GM23248 (cell line): ENCODE data around the gene PDCL3. TPM values are rescaled to one million over a fixed set of nuclear protein-coding genes. Genes with fewer than 3 reads are reported as not detected.

Experiments used
- DNase-seq: peaks from one replicate; pipeline ENCODE4 v3.0.0-alpha.2; 2015
- H2AFZ ChIP-seq: fragments of 200-600 bp; sonication (generic); 2 replicates; pipeline ENCODE4 v1.6.1; 2016; ENCODE audit warnings: antibody characterized with exemption
- H3F3A ChIP-seq: fragments of 200-600 bp; sonication (generic); 2 replicates; pipeline ENCODE4 v1.6.1; 2016; ENCODE audit warnings: mild to moderate bottlenecking, antibody characterized with exemption, mixed run types; ENCODE audit not compliant: insufficient read depth
- H3K27ac ChIP-seq: fragments of 200-600 bp; sonication (generic); 2 replicates; pipeline ENCODE4 v1.5.1; 2016; ENCODE audit warnings: mild to moderate bottlenecking
- H3K27me3 ChIP-seq: fragments of 200-600 bp; sonication (generic); replicated peaks from 2 replicates; pipeline ENCODE4 v1.6.1; 2016; ENCODE audit warnings: mild to moderate bottlenecking; ENCODE audit not compliant: insufficient read depth
- H3K36me3 ChIP-seq: fragments of 200-600 bp; sonication (generic); 2 replicates; pipeline ENCODE4 v1.6.1; 2016; ENCODE audit warnings: low read depth, mild to moderate bottlenecking
- H3K4me1 ChIP-seq: fragments of 200-600 bp; sonication (generic); 2 replicates; pipeline ENCODE4 v1.6.1; 2016; ENCODE audit warnings: mild to moderate bottlenecking; ENCODE audit not compliant: insufficient read depth
- H3K4me2 ChIP-seq: fragments of 200-600 bp; sonication (generic); one replicate; pipeline ENCODE4 v1.6.1; 2016; ENCODE audit warnings: mild to moderate bottlenecking; ENCODE audit not compliant: unreplicated experiment
- H3K4me3 ChIP-seq: fragments of 200-600 bp; sonication (generic); 2 replicates; pipeline ENCODE4 v1.5.1; 2016; ENCODE audit warnings: mild to moderate bottlenecking
- H3K79me2 ChIP-seq: fragments of 200-600 bp; sonication (generic); 2 replicates; pipeline ENCODE4 v1.6.1; 2016; ENCODE audit warnings: mild to moderate bottlenecking; ENCODE audit not compliant: insufficient read depth
- H3K9ac ChIP-seq: fragments of 200-600 bp; sonication (generic); 2 replicates; pipeline ENCODE4 v1.6.1; 2016; ENCODE audit warnings: mild to moderate bottlenecking
- H3K9me2 ChIP-seq: fragments of 200-600 bp; sonication (generic); 2 replicates; pipeline ENCODE4 v1.6.1; 2016; ENCODE audit warnings: mixed run types, mild to moderate bottlenecking, moderate library complexity; ENCODE audit not compliant: insufficient read depth
- H3K9me3 ChIP-seq: fragments of 200-600 bp; sonication (generic); one replicate; pipeline ENCODE4 v1.6.1; 2017; ENCODE audit warnings: low read depth
- H4K20me1 ChIP-seq: fragments of 200-600 bp; sonication (generic); 2 replicates; pipeline ENCODE4 v1.6.0; 2016; ENCODE audit not compliant: insufficient read depth
- EZH2 ChIP-seq: fragments of 200-600 bp; sonication (generic); IDR thresholded peaks from 2 replicates; pipeline ENCODE4 v1.6.1; 2018; ENCODE audit warnings: antibody characterized with exemption, mild to moderate bottlenecking; ENCODE audit not compliant: insufficient read depth, poor library complexity, severe bottlenecking
- EZH2phosphoT487 ChIP-seq: fragments of 200-600 bp; sonication (generic); IDR thresholded peaks from 2 replicates; pipeline ENCODE4 v1.6.1; 2018; ENCODE audit warnings: antibody characterized with exemption, moderate library complexity, mild to moderate bottlenecking, low read depth; ENCODE audit not compliant: insufficient read depth
- WGBS, 2 experiments: methylation state at CpG; one replicate each; pipeline ENCODE4 v1.1.6; 2015 to 2017; ENCODE audit warnings: low lambda C conversion rate in 2 of 2, low coverage in 1 of 2; ENCODE audit errors: missing lambda C conversion rate in 2 of 2; 5-methylcytosine and 5-hydroxymethylcytosine counted together
- in situ Hi-C: fragments of 300-500 bp; cut with MboI; formaldehyde crosslinking; loops from 2 replicates; pipeline ENCODE4 v1.15.0; 2020
- polyA plus RNA-seq: library from polyadenylated mRNA; unstranded; fragments of >200 nt; fragmentation: Nextera tagmentation; extraction: Ambion mirVana; gene quantifications from 2 replicates; pipeline ENCODE4 v1.2.1, GENCODE V29; 2016
- total RNA-seq: library from RNA; depleted of rRNA; stranded (reverse); fragments of >200 nt; shearing (Covaris generic); gene quantifications from 2 replicates; pipeline ENCODE4 v1.2.3, GENCODE V29; 2014; rRNA removed

Gene PDCL3
- total RNA-seq, result 11.1 and 12.1 TPM in 2 replicates
- polyA plus RNA-seq, result 32.8 and 33.1 TPM in 2 replicates

DNA sequence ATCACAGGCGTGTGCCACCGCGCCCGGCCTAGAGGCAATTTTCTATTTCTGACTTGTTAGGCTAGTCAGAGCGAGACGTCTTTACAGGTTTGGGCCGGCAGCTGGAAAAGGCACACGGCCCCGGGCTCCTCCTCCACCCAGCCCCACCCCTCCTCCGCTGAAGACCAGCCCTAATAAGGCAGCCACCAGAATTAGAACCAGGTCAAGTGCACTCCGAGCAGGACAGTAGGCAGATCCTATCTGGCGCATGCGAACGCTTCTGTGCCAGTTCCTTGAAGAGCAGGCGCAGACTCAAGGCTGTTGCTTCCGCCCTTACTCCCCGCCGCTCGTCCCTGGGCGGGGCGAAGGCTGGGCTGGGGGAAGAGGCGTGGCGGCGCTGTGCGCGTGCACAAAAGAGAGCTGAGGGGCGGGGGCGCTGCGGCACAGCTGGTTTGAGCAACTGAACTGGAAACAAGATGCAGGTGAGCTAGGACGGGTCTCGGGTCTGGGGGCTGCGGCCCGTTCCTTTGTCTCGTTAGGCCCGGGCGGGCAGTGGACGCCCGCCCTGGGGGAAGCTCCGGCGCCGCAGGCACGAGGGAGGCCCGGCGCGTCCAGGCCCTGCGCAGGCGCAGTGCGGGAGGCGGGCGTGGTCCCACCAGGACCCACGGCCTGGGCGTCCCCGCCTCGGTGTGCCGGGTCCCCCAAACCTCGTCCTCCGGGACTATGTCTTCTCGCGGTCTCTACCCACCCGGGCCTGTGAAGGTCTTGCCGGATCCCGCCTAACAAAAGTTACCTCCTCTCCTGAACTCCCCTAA, at the start of gene PDCL3:
TSS of gene PDCL3 (plus strand) at position 381 of the 794 bp plus-strand sequence. CDS start at position 456, 75 bp downstream.
- TF ChIP-seq EZH2phosphoT487 (no peak), EZH2 (no peak)
- in situ Hi-C loops, result no loop called here
- DNase-seq, result peak; percentile 100
- Histone ChIP-seq H3K9ac (peak within 1 kb of the TSS; percentile 93), H3K27ac (peak within 1 kb of the TSS; percentile 83), H3K4me3 (peak within 1 kb of the TSS; percentile 89), H3K4me2 (peak within 1 kb of the TSS; percentile 89), H3K9me2 (no peaks in the 10 kb centered on the region), H3K4me1 (no peaks in the 10 kb centered on the region), H3K36me3 (no peaks in the 10 kb centered on the region), H2AFZ (peak within 1 kb of the TSS; percentile 93), H3K79me2 (peaks cover 19% of the 10 kb centered on the region), H3K27me3 (no peaks in the 10 kb centered on the region), H3F3A (peaks cover 12% of the 10 kb centered on the region; the same call in 1 of the 2 replicates), H4K20me1 (no peaks in the 10 kb centered on the region), H3K9me3 (no peaks in the 10 kb centered on the region)
- 1 to 2% methylated on average over 46 to 55 of the region's 62 CpGs for WGBS, 2 experiments

DNA sequence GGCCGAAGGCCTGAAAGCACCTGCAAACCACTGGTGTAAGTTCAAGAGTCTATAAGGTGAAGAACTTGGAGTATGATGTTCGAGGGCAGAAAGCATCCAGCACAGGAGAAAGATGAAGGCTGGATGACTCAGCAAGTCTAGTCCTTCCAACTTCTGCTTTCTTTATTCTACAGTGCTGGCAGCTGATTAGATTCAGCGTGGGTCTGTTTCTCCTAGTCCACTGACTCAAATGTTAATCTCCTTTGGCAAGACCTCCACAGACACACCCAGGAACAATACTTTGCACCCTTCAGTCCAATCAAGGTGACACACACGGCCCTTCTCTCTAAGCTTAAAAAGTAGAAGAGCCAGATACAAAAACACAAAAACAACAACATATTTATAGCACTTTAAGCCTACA, 49.1 kb upstream of the PDCL3 start:
- in situ Hi-C loops, result no loop called here
- no peak overlapping the region for H3K27ac ChIP-seq
- no peaks in the 10 kb centered on the region for H3K4me1 ChIP-seq
- no peaks in the 10 kb centered on the region for H3K9me2 ChIP-seq
- no peak overlapping the region for H3K4me3 ChIP-seq
- no peaks in the 10 kb centered on the region for H3F3A ChIP-seq
- no peak overlapping the region for H3K9ac ChIP-seq
- no peaks in the 10 kb centered on the region for H3K36me3 ChIP-seq
- no peaks in the 10 kb centered on the region for H3K79me2 ChIP-seq
- WGBS, 2 experiments, result 29 to 41% methylated on average over 4 of the region's 4 CpGs
- peaks cover 6% of the 10 kb centered on the region; the same call in 1 of the 2 replicates for H3K27me3 ChIP-seq
- no peak for DNase-seq
- H3K9me3 ChIP-seq, result no peaks in the 10 kb centered on the region
- no peak overlapping the region for H2AFZ ChIP-seq
- TF ChIP-seq EZH2phosphoT487 (no peak), EZH2 (no peak)
- no peaks in the 10 kb centered on the region for H4K20me1 ChIP-seq
- no peak overlapping the region for H3K4me2 ChIP-seq

DNA sequence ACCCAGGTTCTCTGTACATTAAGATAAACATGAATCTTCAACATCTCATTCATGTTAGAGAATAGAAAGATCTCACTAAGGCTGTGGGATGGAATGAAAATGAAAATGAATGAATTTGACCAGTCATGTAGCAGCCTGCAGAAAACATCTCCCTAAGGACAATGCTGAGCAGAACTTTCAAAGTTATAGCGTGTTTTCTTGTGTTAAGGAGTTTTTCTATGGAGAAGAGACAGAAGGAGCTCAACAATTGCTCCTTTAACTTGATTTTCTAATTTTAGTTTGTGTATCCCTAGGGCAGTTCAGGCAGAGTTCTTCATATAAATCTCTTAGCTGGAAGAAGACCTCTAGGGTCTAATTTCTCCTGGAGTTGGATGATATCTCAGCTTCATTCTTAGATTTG, 45.2 kb upstream of the PDCL3 start:
- no peak overlapping the region for H3K9ac ChIP-seq
- H3K9me3 ChIP-seq, result no peaks in the 10 kb centered on the region
- H2AFZ ChIP-seq, result no peak overlapping the region
- H3K4me3 ChIP-seq, result no peak overlapping the region
- no peaks in the 10 kb centered on the region for H3K4me1 ChIP-seq
- TF ChIP-seq EZH2 (no peak), EZH2phosphoT487 (no peak)
- 0 to 4% methylated on average over 1 of the region's 1 CpG for WGBS, 2 experiments
- no peak overlapping the region for H3K4me2 ChIP-seq
- no peaks in the 10 kb centered on the region for H3K9me2 ChIP-seq
- no peaks in the 10 kb centered on the region for H3K36me3 ChIP-seq
- no peaks in the 10 kb centered on the region for H3F3A ChIP-seq
- no peaks in the 10 kb centered on the region for H4K20me1 ChIP-seq
- H3K27me3 ChIP-seq, result peaks cover 6% of the 10 kb centered on the region; the same call in 1 of the 2 replicates
- DNase-seq, result no peak
- H3K27ac ChIP-seq, result no peak overlapping the region
- no peaks in the 10 kb centered on the region for H3K79me2 ChIP-seq
- in situ Hi-C loops, result no loop called here

DNA sequence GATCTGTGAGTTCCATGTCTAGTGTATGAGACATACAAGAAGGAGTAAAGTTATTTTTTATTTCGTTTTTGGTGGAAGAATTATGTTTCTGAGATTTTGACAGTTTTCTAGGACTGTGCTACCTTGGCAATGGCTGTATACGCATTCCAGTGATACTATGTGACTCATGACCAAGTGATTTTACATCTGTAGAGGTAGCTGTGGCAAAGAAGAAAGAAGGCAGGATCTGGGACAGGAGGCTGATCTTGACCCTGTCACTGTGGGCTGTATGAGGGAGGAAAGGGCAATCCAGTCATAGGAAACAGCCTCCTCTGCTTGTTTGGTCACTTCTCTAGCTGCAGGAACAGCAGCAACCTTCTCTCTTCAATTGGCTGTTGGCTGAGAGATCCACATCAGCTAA, 44.0 kb upstream of the PDCL3 start:
- Histone ChIP-seq H3K9me2 (no peaks in the 10 kb centered on the region), H3K27ac (no peak overlapping the region), H3K9me3 (no peaks in the 10 kb centered on the region), H3K27me3 (peaks cover 6% of the 10 kb centered on the region; the same call in 1 of the 2 replicates), H3K36me3 (no peaks in the 10 kb centered on the region), H2AFZ (no peak overlapping the region), H3K4me2 (no peak overlapping the region), H3K79me2 (no peaks in the 10 kb centered on the region), H4K20me1 (no peaks in the 10 kb centered on the region), H3K9ac (no peak overlapping the region), H3K4me3 (no peak overlapping the region), H3K4me1 (no peaks in the 10 kb centered on the region), H3F3A (no peaks in the 10 kb centered on the region)
- TF ChIP-seq EZH2phosphoT487 (no peak), EZH2 (no peak)
- WGBS, 2 experiments, result 14 to 15% methylated on average over 2 of the region's 2 CpGs
- in situ Hi-C loops, result no loop called here
- DNase-seq, result no peak
